GM18520 (cell line): ENCODE data around the gene SYT11.
"Not testable (repeated sequence)": the region's sequence is repeated elsewhere in the genome, so short reads cannot be mapped to it uniquely, and the experiment has no call there.

Experiments
- ATAC-seq: cut with Tn5 transposase; IDR thresholded peaks from one replicate; pipeline ENCODE4 v1.9.1; 2021; ENCODE audit not compliant: unreplicated experiment

The SYT11 gene

GRCh38 chr1:155859234-155859829, at the start of gene SYT11:
Gene SYT11, plus strand, starts transcription at chr1:155859567. Its CDS starts 195 bp downstream, at chr1:155859762.
- peak; percentile 72 for ATAC-seq

GRCh38 chr1:155812878-155813277, 46.5 kb upstream of the SYT11 start:
- ATAC-seq, result no peak

- ATAC-seq, result no peak
These were observed 45.7 kb upstream of the SYT11 start for GRCh38 chr1:155813672-155814071.

- no peak for ATAC-seq
These were observed 43.0 kb upstream of the SYT11 start for GRCh38 chr1:155816351-155816750.

GRCh38 chr1:155827450-155827849, 31.9 kb upstream of the SYT11 start:
- ATAC-seq, result no peak

GRCh38 chr1:155831279-155831976, 27.9 kb upstream of the SYT11 start:
- ATAC-seq, result no peak

- ATAC-seq, result no peak
These were observed 25.6 kb upstream of the SYT11 start for GRCh38 chr1:155833665-155834295.

GRCh38 chr1:155834296-155834926, 25.0 kb upstream of the SYT11 start:
- no peak for ATAC-seq

- ATAC-seq, result not testable (repeated sequence)
These were observed 24.4 kb upstream of the SYT11 start for GRCh38 chr1:155834927-155835399.

GRCh38 chr1:155835548-155835947, 23.8 kb upstream of the SYT11 start:
- no peak for ATAC-seq

- ATAC-seq, result no peak
These were observed 19.0 kb upstream of the SYT11 start for GRCh38 chr1:155840386-155840785.

- no peak for ATAC-seq
These were observed 14.4 kb upstream of the SYT11 start for GRCh38 chr1:155844860-155845421.

- no peak for ATAC-seq
These were observed 11.4 kb upstream of the SYT11 start for GRCh38 chr1:155847823-155848529.

- ATAC-seq, result no peak
These were observed 9.0 kb upstream of the SYT11 start for GRCh38 chr1:155850345-155850744.

- no peak for ATAC-seq
These were observed 3.0 kb upstream of the SYT11 start for GRCh38 chr1:155856257-155856974.

GRCh38 chr1:155856975-155857930, 2.1 kb upstream of the SYT11 start, which contains the start of gene GON4L:
Gene GON4L, minus strand, starts transcription at chr1:155857214. Its CDS starts 3,434 bp downstream, at chr1:155853780.
- ATAC-seq, result peak; percentile 30

- ATAC-seq, result peak; percentile 3
These were observed 550 bp upstream of the SYT11 start for GRCh38 chr1:155858800-155859233.
